SH-SY5Y (cell line): ENCODE results near the gene DIS3L2.

Source experiments
- GATA2 ChIP-seq: IDR thresholded peaks from 2 replicates; pipeline ENCODE4 v1.6.1; 2011; ENCODE audit warnings: mild to moderate bottlenecking, low read depth, low read length
- GATA3 ChIP-seq: IDR thresholded peaks from 2 replicates; pipeline ENCODE4 v1.6.1; 2011; ENCODE audit warnings: low read depth, mild to moderate bottlenecking, low read length, moderate library complexity

DNA sequence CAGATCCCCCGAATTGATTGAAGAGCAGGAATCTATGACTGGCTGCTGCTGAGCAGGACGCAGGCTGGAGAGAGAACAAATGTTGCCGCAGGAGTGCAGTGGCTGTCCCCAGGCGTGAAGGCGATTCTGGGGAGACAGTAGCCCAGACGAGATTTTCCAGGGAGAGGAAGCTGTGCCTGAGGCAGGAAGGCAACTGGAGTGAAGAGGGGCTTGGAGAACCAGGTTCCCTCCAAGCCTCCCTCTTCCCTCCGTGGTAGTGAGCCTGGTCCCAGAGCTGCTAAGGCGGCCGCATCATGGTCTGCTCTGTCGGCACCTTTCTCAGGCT, 34.0 kb upstream of the DIS3L2 start:
- no peak for TF ChIP-seq GATA2
- no peak for TF ChIP-seq GATA3
